Measurements from ENCODE around the gene UEVLD.

UEVLD gene

GRCh38 chr11:18581825-18582224 lies 6.7 kb downstream of the UEVLD start:
- DNase-seq (ENCODE audit: low read depth): no peak

DNA sequence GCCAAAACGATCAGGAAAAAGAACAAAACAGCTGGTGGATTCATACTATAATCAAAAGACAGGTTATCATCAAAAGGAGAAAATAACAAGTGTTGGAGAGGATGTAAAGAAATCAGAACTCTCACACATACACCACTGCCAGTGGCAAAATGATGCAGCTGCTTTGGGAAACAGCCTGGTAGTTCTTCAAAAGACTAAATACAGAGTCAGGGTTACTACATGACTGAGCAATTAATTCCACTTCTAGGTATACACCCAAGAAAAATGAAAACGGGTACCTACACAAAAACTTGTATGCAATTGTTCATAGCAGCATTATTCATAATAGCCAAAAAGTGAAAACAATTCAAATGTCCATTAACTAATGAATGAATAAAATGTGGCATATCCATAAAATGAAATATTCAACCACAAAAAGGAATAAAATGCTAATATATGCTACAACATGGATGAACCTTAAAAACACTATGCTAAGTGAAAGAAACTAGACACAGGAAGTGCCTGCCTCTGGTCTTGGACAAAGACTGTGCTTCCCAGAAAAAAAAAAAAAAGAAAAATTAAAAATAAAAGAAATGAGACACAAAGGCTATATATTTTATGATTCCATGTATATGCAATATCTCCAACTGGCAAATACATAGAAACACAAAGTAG lies 8.3 kb downstream of the UEVLD start:
- no peak for DNase-seq (ENCODE audit: low read depth)

GRCh38 chr11:18578975-18579598 lies 9.4 kb downstream of the UEVLD start:
- DNase-seq (ENCODE audit: low read depth): no peak

DNA sequence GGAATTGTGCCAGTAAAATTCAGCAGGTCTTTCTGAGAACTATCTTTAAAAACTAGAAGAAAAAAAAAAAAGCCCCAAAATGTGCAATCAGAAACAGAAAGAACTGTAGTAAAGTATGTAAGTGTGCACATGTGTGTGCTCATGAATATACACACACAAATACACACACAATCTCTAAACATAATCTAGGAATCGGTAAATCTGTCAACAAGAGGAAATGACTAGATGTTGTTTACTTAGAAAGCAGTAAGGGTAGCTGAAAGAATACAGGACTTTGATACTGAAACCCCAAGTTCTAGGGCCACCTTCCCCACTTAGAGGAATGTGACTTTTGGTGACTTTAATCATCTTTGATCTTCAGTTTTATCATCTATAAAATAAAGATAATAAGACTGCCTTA lies 13.2 kb downstream of the UEVLD start:
- no peak for DNase-seq (ENCODE audit: low read depth)

DNA sequence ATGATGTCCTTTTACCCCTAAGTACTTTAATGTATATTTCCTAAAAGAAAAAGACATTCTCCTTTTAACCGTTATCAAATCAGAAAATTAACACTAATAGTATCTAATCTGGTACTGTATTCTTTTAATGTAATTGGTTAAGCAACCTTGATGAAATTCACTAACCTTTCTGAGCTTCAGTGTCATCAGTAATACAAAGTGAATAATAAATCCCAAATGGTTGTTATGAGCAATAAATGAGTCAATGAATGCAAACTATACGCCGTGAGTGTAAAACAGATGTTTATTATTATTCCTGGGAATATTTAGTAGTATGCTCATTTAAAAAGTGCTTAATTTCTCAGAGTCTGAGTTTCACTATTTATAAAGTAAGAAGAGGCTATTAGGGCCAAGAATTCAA lies 21.5 kb downstream of the UEVLD start:
- DNase-seq (ENCODE audit: low read depth): no peak

GRCh38 chr11:18566406-18566805 lies 22.1 kb downstream of the UEVLD start:
- peak; percentile 53 for DNase-seq (ENCODE audit: low read depth)

GRCh38 chr11:18564149-18564548 lies 24.4 kb downstream of the UEVLD start:
- DNase-seq (ENCODE audit: low read depth): no peak

- peak; percentile 21 for DNase-seq (ENCODE audit: low read depth)
Measured at GRCh38 chr11:18563090-18563730, 25.3 kb downstream of the UEVLD start.

DNA sequence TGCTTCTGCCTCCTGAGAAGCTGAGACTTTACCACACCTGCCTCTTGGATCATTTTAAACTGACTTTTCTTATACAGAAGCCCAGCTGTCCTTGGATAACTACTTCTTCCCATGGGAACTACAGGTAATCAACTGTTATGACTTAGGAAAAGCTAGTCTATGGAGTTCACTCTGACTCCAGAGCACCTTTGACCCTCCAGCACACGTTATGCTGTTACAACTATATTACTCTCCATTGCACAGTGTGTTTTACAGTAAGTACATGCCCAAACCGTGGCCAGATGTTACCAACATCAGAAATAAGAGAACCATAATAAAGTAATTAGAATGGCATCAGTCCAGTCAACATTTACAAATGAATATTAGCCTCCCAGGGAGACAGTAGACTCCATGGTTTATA lies 40.5 kb downstream of the UEVLD start:
- DNase-seq (ENCODE audit: low read depth): no peak

- peak; percentile 31 for DNase-seq (ENCODE audit: low read depth)
Measured at GRCh38 chr11:18540207-18541009, 48.1 kb downstream of the UEVLD start.

DNA sequence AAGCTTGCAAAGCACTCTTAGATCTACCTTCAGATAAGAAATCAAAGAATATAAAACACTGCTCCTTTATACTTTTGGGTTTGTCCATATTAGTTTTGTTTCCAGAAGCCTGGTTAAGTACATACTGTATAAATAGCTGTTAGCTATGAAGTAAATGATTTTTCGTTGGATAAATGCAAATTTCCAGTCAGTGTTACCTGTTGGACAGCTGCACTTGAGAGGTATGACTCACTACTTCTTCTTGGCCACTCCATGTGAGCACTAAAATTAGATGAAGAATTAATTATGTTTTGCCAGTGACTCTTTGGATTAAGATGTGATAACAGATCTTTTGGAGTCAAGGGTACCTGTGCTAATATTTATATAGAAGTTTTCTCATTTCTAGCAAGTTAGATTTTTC lies 52.3 kb downstream of the UEVLD start:
- no peak for DNase-seq (ENCODE audit: low read depth)

DNA sequence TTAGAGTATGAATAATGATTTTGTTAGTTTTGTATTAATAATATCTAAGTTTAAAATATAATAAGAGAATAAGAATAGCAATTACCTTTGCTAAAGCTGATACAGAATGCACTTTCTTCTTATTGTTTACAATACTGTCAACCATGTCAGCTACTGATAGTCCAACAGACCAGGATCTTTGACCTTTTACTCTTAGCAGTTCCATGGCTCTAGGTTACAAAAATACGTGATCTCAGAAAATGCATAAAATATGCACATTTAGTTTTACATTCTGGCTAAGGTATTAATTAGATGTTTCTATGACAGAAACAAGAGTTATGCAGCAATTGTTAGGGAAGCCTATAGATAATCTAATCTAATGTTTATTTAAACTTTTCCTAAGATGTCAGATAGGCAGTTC lies 54.3 kb downstream of the UEVLD start:
- DNase-seq (ENCODE audit: low read depth): no peak

GRCh38 chr11:18533365-18533764 lies 55.2 kb downstream of the UEVLD start:
- DNase-seq (ENCODE audit: low read depth): no peak

GRCh38 chr11:18527512-18527911 lies 61.0 kb downstream of the UEVLD start:
- peak; percentile 50 for DNase-seq (ENCODE audit: low read depth)

- DNase-seq (ENCODE audit: low read depth): peak; percentile 90
Measured at GRCh38 chr11:18526521-18527296, 61.8 kb downstream of the UEVLD start, which contains the start of gene TSG101. Gene TSG101, minus strand, starts transcription at chr11:18526942. Its CDS starts 126 bp downstream, at chr11:18526816.

GRCh38 chr11:18526130-18526520 lies 62.4 kb downstream of the UEVLD start:
- no peak for DNase-seq (ENCODE audit: low read depth)

DNA sequence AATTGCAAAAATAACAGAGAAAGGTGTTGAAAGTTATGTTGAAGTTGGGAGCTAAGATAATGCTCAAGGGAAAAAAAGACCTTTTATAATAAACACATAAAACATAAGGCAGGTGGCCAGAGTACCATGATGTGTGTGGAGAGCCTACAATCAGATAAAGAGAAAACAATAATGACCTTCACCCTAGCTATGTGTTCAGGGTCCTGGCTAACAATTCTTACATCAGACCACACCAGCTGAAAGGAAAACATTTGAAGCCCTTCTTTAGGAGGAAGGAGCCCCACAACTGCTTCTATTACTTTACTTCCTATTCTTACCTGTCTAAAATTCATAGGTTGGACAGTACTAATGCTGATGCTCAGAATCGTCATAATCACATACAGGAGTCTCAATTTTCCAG lies 64.3 kb downstream of the UEVLD start:
- DNase-seq (ENCODE audit: low read depth): no peak

DNA sequence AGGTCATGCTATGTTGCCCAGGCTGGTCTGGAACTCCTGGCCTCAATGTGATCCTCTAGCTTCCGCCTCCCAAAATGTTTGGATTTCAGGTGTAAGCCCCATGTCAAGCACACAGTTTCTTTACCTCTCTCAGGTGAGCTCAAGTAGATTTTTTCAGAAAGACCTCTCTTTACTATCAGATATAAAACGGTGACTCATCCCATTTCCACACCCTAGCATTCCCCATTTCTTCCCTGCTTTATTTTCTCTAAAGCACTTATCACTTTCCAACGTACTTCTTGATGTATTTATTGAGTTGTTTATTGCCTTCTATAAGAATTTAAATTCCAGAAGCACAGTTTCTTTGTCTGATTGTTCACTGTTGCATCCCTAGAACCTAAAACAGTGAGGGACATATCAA lies 65.5 kb downstream of the UEVLD start:
- peak; percentile 5 for DNase-seq (ENCODE audit: low read depth)

- DNase-seq (ENCODE audit: low read depth): peak; percentile 3
Measured at GRCh38 chr11:18522388-18522787, 66.1 kb downstream of the UEVLD start.

DNA sequence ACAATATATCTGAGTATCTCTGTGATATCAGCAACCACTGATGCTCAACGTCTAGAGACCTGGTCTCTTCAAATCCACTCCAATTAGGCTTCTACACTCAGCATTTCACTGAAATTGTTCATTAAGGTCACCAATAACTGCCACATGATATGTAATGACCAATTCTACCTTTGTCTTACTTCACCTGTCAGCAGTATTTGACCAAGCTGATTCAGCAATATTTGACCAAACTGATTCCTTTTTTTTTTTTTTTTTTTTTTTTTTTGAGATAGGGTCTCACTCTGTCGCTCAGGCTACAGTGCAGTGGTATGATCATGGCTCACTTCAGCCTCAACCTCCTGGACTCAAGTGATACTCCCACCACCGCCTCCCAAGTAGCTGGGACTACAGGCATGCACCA lies 67.4 kb downstream of the UEVLD start:
- no peak for DNase-seq (ENCODE audit: low read depth)

DNA sequence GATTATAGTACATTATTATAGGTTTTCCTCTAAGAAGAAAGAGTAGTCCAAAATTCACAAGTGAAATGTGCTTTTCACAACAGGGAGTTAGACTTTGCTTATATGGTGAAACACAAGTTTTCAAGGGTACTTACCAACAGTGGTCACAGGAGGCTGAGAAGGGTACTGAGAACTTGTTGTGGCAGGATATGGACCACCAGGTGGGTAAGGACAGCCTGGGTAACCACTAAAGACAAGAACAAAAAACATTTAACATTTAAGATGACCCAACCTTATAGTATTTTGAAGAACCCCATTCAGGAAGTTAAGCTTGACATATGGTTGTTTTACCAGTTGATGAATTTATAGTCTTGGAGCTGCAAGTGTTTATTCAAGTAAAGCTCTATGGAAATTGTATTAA lies 86.2 kb downstream of the UEVLD start:
- DNase-seq (ENCODE audit: low read depth): no peak

GRCh38 chr11:18501629-18502028 lies 86.9 kb downstream of the UEVLD start:
- peak; percentile 22 for DNase-seq (ENCODE audit: low read depth)

Measured in iris pigment epithelial cell (primary cell).